Esophagus muscularis mucosa (tissue), 4 donors: Measurements from ENCODE around the gene NFILZ.
A peak's percentile ranks its signal among the peaks of the same experiment; 100 is the strongest.

Experiments used
- EP300 ChIP-seq: sonication (generic); formaldehyde crosslinking; IDR thresholded peaks from one replicate; pipeline ENCODE4 v1.6.1; 2017; ENCODE audit warnings: antibody characterized with exemption
- POLR2A ChIP-seq: fragments of 450-650 bp; IDR thresholded peaks from one replicate; pipeline ENCODE4 v1.6.1; 2017; ENCODE audit warnings: antibody characterized with exemption, moderate library complexity, mild to moderate bottlenecking, low read depth
- POLR2AphosphoS5 ChIP-seq, 2 donors: sonication (generic); formaldehyde crosslinking; IDR thresholded peaks; one replicate each; pipeline ENCODE4 v1.6.1; 2017; ENCODE audit warnings: antibody characterized with exemption in 2 of 2
- TF ChIP-seq, protein P1 (sequence below), 3 experiments: fragments of 200-600 bp in 2 of 3; fragments of 450-650 bp in 1 of 3; sonication (generic) in 2 of 3; IDR thresholded peaks; one replicate each; pipeline ENCODE4 v1.5.1; 2017 to 2019; ENCODE audit warnings: antibody characterized with exemption in 3 of 3, mild to moderate bottlenecking in 2 of 3, moderate library complexity in 1 of 3

DNA sequence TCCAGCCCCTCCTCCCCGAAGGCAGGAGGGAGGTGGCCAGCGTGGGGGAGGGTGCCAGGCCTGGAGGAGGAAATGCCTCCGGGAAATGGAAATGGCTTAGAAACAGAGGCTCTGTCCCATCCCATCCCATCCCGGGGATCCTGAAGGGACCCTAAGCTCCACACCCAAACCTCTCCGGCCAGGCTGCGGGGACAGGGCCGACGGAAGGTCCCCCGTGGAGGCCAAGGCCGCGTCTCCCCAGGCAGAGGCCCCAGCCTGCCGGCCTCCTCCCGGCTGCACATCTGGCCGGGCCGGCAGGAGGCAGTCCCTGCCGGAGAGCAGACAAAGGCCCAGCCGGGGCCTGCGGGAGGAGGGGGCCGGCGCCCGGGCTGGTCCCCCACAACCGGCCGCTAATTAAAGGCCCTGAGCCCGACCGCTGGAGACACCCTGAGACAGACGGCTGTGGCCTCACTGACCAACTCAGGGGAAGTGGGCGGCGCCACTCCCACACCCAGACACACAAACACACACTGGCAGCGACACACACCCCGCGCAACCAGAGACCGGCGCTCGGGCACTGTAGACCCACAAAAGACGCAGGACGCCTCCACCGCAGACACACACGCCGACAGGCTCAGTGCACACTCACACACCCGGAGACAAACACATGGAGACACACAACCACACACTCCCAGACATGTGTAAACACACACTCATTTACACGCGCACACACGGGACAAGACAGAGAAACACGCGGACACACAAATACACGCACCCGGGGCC lies 21.0 kb upstream of the NFILZ start:
- TF ChIP-seq, protein P1, sequence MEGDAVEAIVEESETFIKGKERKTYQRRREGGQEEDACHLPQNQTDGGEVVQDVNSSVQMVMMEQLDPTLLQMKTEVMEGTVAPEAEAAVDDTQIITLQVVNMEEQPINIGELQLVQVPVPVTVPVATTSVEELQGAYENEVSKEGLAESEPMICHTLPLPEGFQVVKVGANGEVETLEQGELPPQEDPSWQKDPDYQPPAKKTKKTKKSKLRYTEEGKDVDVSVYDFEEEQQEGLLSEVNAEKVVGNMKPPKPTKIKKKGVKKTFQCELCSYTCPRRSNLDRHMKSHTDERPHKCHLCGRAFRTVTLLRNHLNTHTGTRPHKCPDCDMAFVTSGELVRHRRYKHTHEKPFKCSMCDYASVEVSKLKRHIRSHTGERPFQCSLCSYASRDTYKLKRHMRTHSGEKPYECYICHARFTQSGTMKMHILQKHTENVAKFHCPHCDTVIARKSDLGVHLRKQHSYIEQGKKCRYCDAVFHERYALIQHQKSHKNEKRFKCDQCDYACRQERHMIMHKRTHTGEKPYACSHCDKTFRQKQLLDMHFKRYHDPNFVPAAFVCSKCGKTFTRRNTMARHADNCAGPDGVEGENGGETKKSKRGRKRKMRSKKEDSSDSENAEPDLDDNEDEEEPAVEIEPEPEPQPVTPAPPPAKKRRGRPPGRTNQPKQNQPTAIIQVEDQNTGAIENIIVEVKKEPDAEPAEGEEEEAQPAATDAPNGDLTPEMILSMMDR (IDR thresholded peaks at IDR 0.05), result peak in 1 of 3 experiments; percentile 43
- TF ChIP-seq EP300 (no peak), POLR2A (no peak), POLR2AphosphoS5 (IDR thresholded peaks at IDR 0.05) (peak; percentile 12 to 62)
